ENCODE measurements around the gene ESCO1.
"Not testable (repeated sequence)": the region's sequence is repeated elsewhere in the genome, so short reads cannot be mapped to it uniquely, and the experiment has no call there.

DNA sequence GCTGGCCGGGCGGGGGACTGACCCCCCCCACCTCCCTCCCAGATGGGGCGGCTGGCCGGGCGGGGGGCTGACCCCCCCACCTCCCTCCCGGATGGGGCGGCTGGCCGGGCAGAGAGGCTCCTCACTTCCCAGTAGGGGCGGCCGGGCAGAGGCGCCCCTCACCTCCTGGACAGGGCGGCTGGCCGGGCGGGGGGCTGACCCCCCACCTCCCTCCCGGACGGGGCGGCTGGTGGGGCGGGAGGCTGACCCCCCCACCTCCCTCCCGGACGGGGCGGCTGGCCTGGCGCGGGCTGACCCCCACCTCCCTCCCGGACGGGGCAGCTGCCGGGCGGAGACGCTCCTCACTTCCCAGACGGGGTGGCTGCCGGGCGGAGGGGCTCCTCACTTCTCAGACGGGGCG is 8.1 kb downstream of the ESCO1 start:
- TF ChIP-seq POLR2A, POLR2AphosphoS5 (IDR thresholded peaks at IDR 0.05; ENCODE audit: low read depth, low read length): not testable (repeated sequence)

Data from GM12892 (cell line).